Pericardium fibroblast (primary cell): ENCODE data around the gene FBXO8. TPM values are rescaled to one million over a fixed set of nuclear protein-coding genes. Genes with fewer than 3 reads are reported as not detected.

Experiments
- total RNA-seq: library from RNA; depleted of rRNA; stranded (reverse); fragments of >200 nt; gene quantifications from 2 replicates; pipeline ENCODE4 v1.2.3, GENCODE V29; 2015

Gene FBXO8
- total RNA-seq = 19.5 and 21.5 TPM in 2 replicates

GRCh38 chr4:174283507-174284471 is at the start of gene FBXO8, which contains the start of gene CEP44:
Gene FBXO8 (minus strand): TSS chr4:174283667. CDS start chr4:174263092, 20,575 bp downstream.
Gene CEP44 (plus strand): TSS chr4:174283911. CDS start chr4:174299122, 15,211 bp downstream.

Other genes with a start within 250 kb of the FBXO8 start
- 9.0 and 11.5 TPM in 2 replicates for gene CEP44, start 244 bp upstream of the FBXO8 start, total RNA-seq
- 0.43 TPM in 1 of 2 replicates, not detected in the other for gene HPGD, start 238.8 kb upstream of the FBXO8 start, total RNA-seq